ENCODE measurements around the gene TRIL.

The TRIL gene

DNA sequence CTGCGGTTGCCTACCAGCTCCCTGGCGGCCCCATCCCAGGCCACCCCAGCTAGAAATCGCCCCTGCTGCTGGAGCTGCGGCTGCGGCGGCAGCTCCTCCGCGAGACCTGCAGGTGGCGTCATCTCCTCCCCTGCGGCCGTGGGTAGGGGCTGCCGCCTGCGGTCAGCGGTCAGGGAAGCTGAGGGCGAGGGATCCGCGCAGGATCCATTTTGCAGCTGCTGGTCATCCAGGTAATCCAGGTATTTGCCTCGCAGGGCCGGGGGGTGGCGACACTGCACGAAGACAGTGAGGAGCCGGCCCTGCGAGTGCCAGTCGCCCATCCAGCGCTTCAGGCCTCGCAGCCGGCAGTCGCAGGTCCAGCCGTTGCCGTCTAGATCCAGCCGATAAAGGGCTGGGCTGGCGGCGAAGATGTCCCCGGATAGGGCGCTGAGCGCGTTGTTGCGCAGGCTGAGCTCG lies 1.5 kb downstream of the TRIL start:
- Histone ChIP-seq H3K4me2 (ENCODE audit: low read length) (peak overlapping the region; percentile 87), H3K36me3 (ENCODE audit: insufficient read depth, low read length) (no peaks in the 10 kb centered on the region), H3K9me3 (replicated peaks; ENCODE audit: low read length) (no peaks in the 10 kb centered on the region), H3K4me1 (ENCODE audit: control insufficient read depth, insufficient read depth, low read length) (peaks cover 34% of the 10 kb centered on the region), H3K4me3 (ENCODE audit: low read length) (peak overlapping the region; percentile 64), H3K27me3 (ENCODE audit: control insufficient read depth, insufficient read depth, low read length) (peaks cover 60% of the 10 kb centered on the region), H3K9ac (ENCODE audit: low read depth, low read length) (no peak overlapping the region)

GRCh38 chr7:28955718-28956607 lies 2.2 kb downstream of the TRIL start:
- Histone ChIP-seq H3K9ac (ENCODE audit: low read depth, low read length) (no peak overlapping the region), H3K27me3 (ENCODE audit: control insufficient read depth, insufficient read depth, low read length) (peaks cover 59% of the 10 kb centered on the region)

DNA sequence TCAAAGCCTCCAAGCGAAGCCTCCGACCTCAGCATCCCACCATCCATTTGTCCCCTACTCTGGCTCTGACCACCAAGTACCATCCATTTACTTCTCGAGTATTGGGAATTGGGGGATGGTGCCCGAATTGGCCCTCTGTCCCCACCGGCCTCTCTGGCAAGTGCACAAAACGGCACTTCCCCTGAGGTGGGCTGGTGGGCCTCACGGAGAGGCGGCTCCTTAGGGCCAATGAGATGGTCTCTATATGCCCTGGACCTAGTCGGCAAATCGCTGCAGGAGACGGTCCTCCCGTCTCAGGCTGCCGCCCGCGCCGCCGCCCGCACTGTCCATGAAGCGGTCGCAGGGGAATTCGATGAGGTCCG lies 2.8 kb downstream of the TRIL start:
- Histone ChIP-seq H3K9me3 (replicated peaks; ENCODE audit: low read length) (no peaks in the 10 kb centered on the region), H3K4me1 (ENCODE audit: control insufficient read depth, insufficient read depth, low read length) (peaks cover 34% of the 10 kb centered on the region), H3K27me3 (ENCODE audit: control insufficient read depth, insufficient read depth, low read length) (peaks cover 63% of the 10 kb centered on the region), H3K4me2 (ENCODE audit: low read length) (peak overlapping the region; percentile 87), H3K9ac (ENCODE audit: low read depth, low read length) (no peak overlapping the region), H3K4me3 (ENCODE audit: low read length) (no peak overlapping the region), H3K36me3 (ENCODE audit: insufficient read depth, low read length) (no peaks in the 10 kb centered on the region)

More at GRCh38 chr7:28955718-28956607, 2.2 kb downstream of the TRIL start:
- H3K4me1 ChIP-seq (ENCODE audit: control insufficient read depth, insufficient read depth, low read length) = peaks cover 34% of the 10 kb centered on the region
- H3K4me3 ChIP-seq (ENCODE audit: low read length) = peak overlapping the region; percentile 64
- H3K36me3 ChIP-seq (ENCODE audit: insufficient read depth, low read length) = no peaks in the 10 kb centered on the region
- no peaks in the 10 kb centered on the region for H3K9me3 ChIP-seq (replicated peaks; ENCODE audit: low read length)
- H3K4me2 ChIP-seq (ENCODE audit: low read length) = peak overlapping the region; percentile 87

DNA sequence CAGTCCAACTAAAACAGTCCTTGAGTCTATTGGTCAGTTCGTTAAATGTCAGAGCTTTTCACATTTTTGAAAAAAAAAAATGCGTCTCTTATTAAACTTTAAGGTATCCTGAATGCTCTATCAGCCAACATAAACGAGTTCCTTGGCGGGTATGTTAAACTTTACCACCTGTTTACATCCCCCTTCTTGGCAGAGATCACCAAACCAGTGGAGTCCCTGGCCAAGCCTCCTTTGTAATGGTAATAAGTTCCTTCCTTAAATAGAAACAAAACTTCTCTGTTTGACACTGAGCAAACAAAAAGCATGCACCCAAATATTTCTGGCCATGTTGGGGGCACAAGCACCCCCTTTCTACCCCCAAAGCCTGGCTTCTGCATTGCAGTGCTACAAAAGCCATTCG lies 3.2 kb downstream of the TRIL start:
- Histone ChIP-seq H3K36me3 (ENCODE audit: insufficient read depth, low read length) (no peaks in the 10 kb centered on the region), H3K4me1 (ENCODE audit: control insufficient read depth, insufficient read depth, low read length) (peaks cover 34% of the 10 kb centered on the region), H3K4me2 (ENCODE audit: low read length) (no peak overlapping the region), H3K9ac (ENCODE audit: low read depth, low read length) (no peak overlapping the region), H3K9me3 (replicated peaks; ENCODE audit: low read length) (no peaks in the 10 kb centered on the region), H3K4me3 (ENCODE audit: low read length) (no peak overlapping the region), H3K27me3 (ENCODE audit: control insufficient read depth, insufficient read depth, low read length) (peaks cover 61% of the 10 kb centered on the region)

- Histone ChIP-seq H3K4me2 (ENCODE audit: low read length) (no peak overlapping the region), H3K36me3 (ENCODE audit: insufficient read depth, low read length) (no peaks in the 10 kb centered on the region), H3K4me1 (ENCODE audit: control insufficient read depth, insufficient read depth, low read length) (peaks cover 34% of the 10 kb centered on the region), H3K9ac (ENCODE audit: low read depth, low read length) (no peak overlapping the region), H3K9me3 (replicated peaks; ENCODE audit: low read length) (no peaks in the 10 kb centered on the region), H3K27me3 (ENCODE audit: control insufficient read depth, insufficient read depth, low read length) (peaks cover 60% of the 10 kb centered on the region), H3K4me3 (ENCODE audit: low read length) (no peak overlapping the region)
These were observed 3.7 kb downstream of the TRIL start for GRCh38 chr7:28954471-28954870.

- no peak overlapping the region for H3K9ac ChIP-seq (ENCODE audit: low read depth, low read length)
- peak overlapping the region; percentile 16 for H3K4me2 ChIP-seq (ENCODE audit: low read length)
- H3K27me3 ChIP-seq (ENCODE audit: control insufficient read depth, insufficient read depth, low read length) = peaks cover 52% of the 10 kb centered on the region
- no peaks in the 10 kb centered on the region for H3K36me3 ChIP-seq (ENCODE audit: insufficient read depth, low read length)
- no peaks in the 10 kb centered on the region for H3K9me3 ChIP-seq (replicated peaks; ENCODE audit: low read length)
- no peak overlapping the region for H3K4me3 ChIP-seq (ENCODE audit: low read length)
- peaks cover 34% of the 10 kb centered on the region for H3K4me1 ChIP-seq (ENCODE audit: control insufficient read depth, insufficient read depth, low read length)
These were observed 4.5 kb downstream of the TRIL start for GRCh38 chr7:28953633-28954032.

DNA sequence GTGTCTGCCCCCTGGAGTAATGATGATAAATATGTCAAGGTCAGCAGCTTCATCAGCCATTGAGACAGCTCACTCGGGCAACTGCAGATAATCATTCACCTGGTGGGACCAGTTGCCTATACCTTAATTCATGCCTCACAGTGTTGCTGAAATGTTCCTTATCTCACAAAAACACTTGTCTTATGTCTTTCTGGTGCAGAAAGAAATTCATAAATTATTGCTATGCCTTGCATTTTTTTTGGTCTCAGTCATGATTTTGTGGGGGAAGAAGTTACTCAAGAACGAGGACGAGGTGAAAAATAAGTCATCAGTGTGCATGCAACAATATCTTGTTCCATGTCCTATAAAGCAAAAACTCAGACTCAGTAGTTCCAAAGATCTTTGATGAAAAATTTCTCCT lies 16.0 kb downstream of the TRIL start:
- H3K36me3 ChIP-seq (ENCODE audit: insufficient read depth, low read length) = no peaks in the 10 kb centered on the region
- H3K4me3 ChIP-seq (ENCODE audit: low read length) = no peak overlapping the region
- no peaks in the 10 kb centered on the region for H3K9me3 ChIP-seq (replicated peaks; ENCODE audit: low read length)
- H3K9ac ChIP-seq (ENCODE audit: low read depth, low read length) = no peak overlapping the region
- H3K4me2 ChIP-seq (ENCODE audit: low read length) = no peak overlapping the region
- peaks cover 78% of the 10 kb centered on the region for H3K27me3 ChIP-seq (ENCODE audit: control insufficient read depth, insufficient read depth, low read length)
- H3K4me1 ChIP-seq (ENCODE audit: control insufficient read depth, insufficient read depth, low read length) = no peaks in the 10 kb centered on the region

DNA sequence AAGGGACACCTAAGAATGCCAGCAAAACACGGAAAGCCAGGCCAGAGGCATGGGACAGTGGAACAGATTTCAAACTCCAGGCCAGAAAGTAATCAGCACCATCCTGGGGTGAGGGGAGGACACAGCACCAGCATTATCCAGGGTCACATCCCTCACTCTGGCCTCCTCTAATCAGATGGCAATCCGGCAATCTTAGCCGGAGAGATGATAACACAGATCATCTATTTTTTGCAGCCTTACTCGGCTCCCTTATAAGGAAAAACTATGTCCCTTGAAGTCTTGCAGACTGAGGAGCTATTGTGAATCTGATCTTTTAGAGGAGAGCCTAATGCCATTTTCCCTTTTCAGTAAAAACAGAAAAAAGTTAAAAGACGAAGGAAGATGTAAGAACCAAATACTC lies 16.5 kb downstream of the TRIL start:
- Histone ChIP-seq H3K9ac (ENCODE audit: low read depth, low read length) (no peak overlapping the region), H3K27me3 (ENCODE audit: control insufficient read depth, insufficient read depth, low read length) (peaks cover 80% of the 10 kb centered on the region), H3K4me3 (ENCODE audit: low read length) (no peak overlapping the region), H3K4me2 (ENCODE audit: low read length) (no peak overlapping the region), H3K9me3 (replicated peaks; ENCODE audit: low read length) (no peaks in the 10 kb centered on the region), H3K4me1 (ENCODE audit: control insufficient read depth, insufficient read depth, low read length) (no peaks in the 10 kb centered on the region), H3K36me3 (ENCODE audit: insufficient read depth, low read length) (no peaks in the 10 kb centered on the region)

DNA sequence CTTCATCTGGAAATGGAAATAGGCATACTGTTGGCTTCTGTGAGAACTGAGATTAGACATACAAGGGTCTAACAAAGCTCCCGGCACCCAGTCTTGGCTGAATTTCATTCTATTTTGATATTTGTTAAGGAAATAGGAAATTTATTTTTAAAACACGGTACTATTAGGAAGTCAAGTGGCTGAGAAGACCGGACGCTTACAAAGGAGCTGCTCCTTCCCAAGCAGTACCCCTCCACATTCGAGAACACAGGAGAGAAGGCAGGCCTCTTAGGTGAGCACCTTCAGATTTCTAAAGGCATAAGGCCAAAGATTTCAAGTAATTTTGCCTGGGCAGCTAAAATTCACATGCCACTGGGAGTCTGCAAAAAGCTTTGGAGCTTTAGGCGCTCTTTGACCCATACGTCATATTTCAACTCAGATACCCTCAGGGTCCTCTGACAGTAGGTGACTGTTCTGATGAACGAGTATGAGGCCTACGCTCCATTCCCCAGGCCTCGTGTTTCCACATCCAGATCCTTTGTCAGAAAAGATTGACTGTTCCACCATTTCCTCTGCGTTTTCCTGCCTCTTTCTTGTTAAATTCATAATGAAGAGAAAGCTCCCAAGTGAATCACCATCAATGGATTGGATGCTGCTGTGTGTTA lies 17.3 kb downstream of the TRIL start:
- Histone ChIP-seq H3K4me1 (ENCODE audit: control insufficient read depth, insufficient read depth, low read length) (no peaks in the 10 kb centered on the region), H3K4me3 (ENCODE audit: low read length) (no peak overlapping the region), H3K4me2 (ENCODE audit: low read length) (no peak overlapping the region), H3K36me3 (ENCODE audit: insufficient read depth, low read length) (no peaks in the 10 kb centered on the region), H3K27me3 (ENCODE audit: control insufficient read depth, insufficient read depth, low read length) (peaks cover 86% of the 10 kb centered on the region), H3K9ac (ENCODE audit: low read depth, low read length) (no peak overlapping the region), H3K9me3 (replicated peaks; ENCODE audit: low read length) (no peaks in the 10 kb centered on the region)

- Histone ChIP-seq H3K4me1 (ENCODE audit: control insufficient read depth, insufficient read depth, low read length) (no peaks in the 10 kb centered on the region), H3K9ac (ENCODE audit: low read depth, low read length) (no peak overlapping the region), H3K9me3 (replicated peaks; ENCODE audit: low read length) (no peaks in the 10 kb centered on the region), H3K36me3 (ENCODE audit: insufficient read depth, low read length) (no peaks in the 10 kb centered on the region), H3K4me2 (ENCODE audit: low read length) (no peak overlapping the region), H3K4me3 (ENCODE audit: low read length) (no peak overlapping the region), H3K27me3 (ENCODE audit: control insufficient read depth, insufficient read depth, low read length) (peaks cover 87% of the 10 kb centered on the region)
These were observed 18.1 kb downstream of the TRIL start for GRCh38 chr7:28939844-28940544.

- H3K36me3 ChIP-seq (ENCODE audit: insufficient read depth, low read length) = no peaks in the 10 kb centered on the region
- no peaks in the 10 kb centered on the region for H3K4me1 ChIP-seq (ENCODE audit: control insufficient read depth, insufficient read depth, low read length)
- H3K4me2 ChIP-seq (ENCODE audit: low read length) = no peak overlapping the region
- no peaks in the 10 kb centered on the region for H3K9me3 ChIP-seq (replicated peaks; ENCODE audit: low read length)
- no peak overlapping the region for H3K9ac ChIP-seq (ENCODE audit: low read depth, low read length)
- H3K4me3 ChIP-seq (ENCODE audit: low read length) = no peak overlapping the region
- peaks cover 88% of the 10 kb centered on the region for H3K27me3 ChIP-seq (ENCODE audit: control insufficient read depth, insufficient read depth, low read length)
These were observed 18.8 kb downstream of the TRIL start for GRCh38 chr7:28939367-28939766.
